GM18505 (cell line): ENCODE measurements around the gene HIF1AN.
"Not testable (repeated sequence)": the region's sequence is repeated elsewhere in the genome, so short reads cannot be mapped to it uniquely, and the experiment has no call there.

ENCODE experiments used
- ATAC-seq: cut with Tn5 transposase; IDR thresholded peaks from one replicate; pipeline ENCODE4 v1.9.1; 2021; ENCODE audit not compliant: unreplicated experiment
- POLR2A ChIP-seq: IDR thresholded peaks from 4 replicates; pipeline ENCODE4 v1.6.1; 2011; ENCODE audit warnings: borderline replicate concordance; ENCODE audit not compliant: insufficient read depth, insufficient read length; ENCODE audit errors: extremely low read depth

Gene HIF1AN

DNA sequence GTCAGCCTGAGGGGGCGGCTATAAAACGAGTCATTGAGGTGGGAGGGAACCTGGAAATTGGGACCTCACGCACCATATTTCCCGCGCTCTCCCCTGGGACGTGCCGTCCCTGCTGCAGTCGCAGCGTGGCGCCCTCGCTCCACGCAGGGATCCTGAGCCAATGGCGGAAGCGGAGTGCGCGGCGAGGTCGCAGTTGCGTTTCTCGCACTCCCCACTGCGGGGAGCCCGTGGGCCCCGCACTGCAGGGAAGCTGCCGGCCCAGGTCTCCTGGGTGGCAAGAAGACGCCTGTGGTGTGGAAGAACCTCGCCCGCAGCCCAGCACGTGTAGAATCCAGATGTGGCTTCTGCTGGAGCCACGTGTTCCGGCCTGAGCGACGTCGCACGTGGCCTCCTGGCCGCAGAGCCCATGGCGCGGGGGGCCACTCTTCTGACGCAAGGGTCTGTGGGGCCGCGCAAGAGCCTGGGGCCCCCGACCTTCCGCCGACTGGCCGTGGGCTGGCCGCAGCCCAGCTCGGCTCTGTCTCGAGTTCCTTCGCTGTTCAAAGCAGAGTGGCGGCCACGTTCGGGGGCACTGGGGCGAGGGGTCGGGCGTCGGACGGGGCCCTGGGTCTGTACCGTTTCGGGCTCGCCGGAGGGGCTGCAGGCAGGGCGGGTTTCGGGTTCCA lies 26.4 kb downstream of the HIF1AN start:
- TF ChIP-seq POLR2A, result no peak
- ATAC-seq, result no peak

DNA sequence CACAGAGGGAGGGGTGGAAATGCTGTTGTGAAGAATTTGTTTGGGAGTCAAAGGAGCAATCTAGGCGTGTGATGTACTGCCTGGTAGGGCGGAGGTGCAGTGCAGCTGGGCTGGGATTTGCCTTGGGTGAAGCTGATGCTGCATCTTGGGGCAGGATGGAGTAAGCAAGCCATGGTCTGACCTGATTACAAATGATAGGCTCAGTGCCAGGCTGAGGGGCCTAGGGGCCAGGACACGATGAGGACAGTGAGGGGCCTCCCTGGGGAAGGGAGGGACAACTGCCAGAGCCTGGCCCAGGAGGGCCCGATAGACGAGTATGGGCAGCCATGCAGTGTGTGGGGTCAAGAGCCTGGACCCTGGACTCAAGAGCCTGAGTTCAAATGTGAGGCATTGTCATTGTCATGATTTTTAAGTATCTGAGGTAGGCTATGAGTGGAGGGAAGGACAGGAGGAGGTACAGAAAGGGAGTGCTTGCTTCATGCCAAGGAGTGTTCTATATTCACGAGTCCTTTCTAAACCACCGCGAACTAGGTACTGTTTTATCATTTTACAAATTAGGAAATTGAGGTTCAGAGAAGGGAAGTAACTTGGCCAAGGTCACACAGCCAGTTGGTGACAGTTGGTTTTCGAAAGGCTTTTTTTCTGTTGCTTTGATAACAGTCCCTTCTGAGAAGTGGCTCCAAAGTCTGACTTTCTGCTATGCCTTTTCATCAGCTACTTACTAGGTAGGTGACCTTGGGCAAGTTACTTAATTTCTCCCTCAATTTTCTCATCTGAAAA lies 29.7 kb downstream of the HIF1AN start:
- no peak for TF ChIP-seq POLR2A
- ATAC-seq, result no peak

DNA sequence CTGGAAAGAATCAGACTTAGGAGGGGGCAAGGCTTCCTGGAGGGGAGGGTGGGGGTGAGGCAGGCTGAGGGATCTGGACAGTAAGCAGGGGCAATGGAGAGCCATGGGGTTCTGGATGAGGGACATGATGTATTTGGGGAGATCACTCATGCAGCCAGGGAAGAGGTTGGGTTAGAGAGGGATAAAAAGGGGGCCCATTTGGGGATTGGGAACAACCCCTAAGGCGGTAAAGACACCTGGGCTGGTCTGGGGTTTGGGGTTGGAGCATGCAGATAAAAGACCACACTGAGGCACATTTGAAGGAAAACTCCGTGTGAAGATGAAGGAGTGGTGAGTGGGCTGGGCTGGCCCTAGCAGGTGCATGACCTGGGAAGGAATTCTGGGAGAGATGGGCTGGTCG lies 30.8 kb downstream of the HIF1AN start:
- no peak for TF ChIP-seq POLR2A
- ATAC-seq, result no peak

DNA sequence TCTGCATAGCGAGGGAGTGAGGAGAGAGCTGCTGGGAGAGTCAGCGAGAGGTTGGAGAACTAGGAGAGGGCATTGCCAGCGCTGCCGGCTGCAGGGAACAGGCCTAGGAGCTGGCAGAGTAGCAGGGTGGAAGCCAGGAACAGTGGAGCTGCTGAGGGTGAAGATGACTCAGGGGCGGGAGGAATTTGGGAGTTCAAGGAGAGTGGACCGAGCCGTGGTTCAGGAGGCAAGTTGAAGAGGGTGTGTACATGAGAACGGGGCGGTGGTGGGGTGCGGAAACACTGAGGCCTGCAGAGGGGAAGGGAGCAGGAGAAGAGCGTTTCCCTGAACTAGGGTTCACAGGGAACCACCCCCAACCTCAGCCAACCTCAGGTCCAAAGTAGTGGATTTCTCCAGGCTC lies 31.5 kb downstream of the HIF1AN start:
- TF ChIP-seq POLR2A, result no peak
- ATAC-seq, result no peak

DNA sequence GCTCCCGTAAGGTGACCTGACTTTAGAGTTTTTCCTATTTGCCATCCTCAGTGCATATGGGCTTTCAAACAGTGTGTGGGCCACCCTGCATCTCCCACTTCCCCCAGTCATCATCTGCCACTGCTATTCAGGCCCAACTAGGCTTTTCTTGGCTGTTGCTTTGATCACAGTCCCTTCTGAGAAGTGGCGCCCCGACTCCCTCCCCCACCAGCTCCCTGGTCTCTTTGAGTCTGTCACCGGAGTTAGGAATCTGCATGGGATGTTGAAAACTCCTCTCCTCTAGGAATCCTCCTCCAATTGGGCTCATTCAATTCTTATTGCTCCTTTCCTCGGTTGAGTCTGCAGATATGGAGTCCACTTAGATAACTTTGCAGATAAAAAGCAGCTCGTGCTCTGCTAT lies 32.1 kb downstream of the HIF1AN start:
- no peak for ATAC-seq
- TF ChIP-seq POLR2A, result no peak

DNA sequence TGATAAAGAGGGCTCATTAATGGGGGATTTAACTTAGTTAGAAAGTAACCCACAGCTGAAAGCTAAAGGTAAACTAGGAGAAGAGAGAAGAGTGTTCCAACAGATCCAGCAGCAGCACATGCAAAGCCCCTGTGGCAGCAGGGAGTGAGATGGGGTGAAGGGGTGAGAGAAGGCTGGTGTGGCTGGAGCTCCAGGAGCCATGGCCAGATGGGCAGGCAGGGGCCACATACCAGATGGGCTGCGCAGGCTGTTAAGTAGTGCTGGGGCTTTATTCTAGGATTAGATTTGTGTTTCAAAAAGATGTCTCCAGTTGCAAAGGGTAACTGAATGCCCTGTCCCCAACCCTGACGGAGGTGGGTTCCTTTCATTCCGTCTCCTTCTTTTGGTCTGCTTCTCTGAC lies 33.2 kb downstream of the HIF1AN start:
- no peak for ATAC-seq
- no peak for TF ChIP-seq POLR2A

GRCh38 chr10:100569687-100570481 lies 34.1 kb downstream of the HIF1AN start:
- no peak for TF ChIP-seq POLR2A
- no peak for ATAC-seq

DNA sequence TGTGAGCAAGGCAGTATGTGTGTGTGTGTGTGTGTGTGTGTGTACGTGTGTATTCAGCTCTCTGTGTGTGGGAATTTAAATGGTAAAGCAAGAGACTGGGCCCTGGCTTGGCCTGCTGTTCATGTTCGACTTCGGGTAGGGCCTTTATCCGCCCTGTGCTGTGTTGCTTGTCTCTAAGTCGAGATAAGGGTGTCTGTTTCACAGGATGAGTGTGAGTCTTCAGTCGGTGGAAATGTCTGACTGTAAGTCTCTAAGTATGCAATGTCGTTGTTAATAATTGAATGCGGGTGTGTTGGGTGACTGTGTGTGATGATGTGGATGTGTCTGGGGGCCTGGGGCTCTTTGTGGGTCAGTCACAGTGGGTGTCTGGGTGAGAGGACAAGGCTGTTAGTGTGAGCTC lies 34.8 kb downstream of the HIF1AN start:
- ATAC-seq, result no peak
- no peak for TF ChIP-seq POLR2A

DNA sequence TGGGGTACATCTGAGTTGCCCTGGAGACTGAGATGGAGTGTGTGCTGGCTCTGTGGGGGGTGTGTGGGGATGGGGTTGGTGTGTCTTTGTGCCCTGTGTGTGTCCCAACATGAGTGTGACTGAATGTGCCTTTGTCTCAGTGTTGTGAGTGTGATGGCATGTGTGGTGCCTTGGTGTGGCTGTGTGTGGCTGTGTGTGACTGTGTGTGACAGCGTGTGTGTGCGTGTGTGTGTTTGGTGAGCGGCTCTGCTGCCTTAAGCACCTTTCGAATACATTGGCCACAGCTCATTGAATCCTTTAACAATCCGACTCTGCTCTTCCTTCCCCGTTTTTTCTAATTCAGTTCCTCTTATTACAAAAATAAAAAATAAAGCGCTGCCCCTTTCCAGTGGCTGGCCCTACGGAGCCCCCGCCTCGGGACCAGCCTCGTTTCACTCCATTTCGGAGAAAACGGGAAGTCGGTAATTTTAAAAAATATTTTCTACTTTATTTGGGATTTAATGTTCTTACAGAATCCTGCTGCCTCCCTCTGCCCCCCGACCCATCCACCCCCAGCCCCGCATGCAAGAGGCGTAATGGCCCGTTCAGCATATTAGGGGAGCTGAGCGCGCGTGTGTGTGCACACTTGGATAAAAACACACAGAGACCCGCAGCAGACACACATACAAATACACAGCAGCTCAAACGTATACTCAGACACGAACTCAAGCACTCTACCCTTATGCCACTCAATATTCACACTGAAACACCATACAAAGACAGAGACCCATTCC lies 35.5 kb downstream of the HIF1AN start:
- TF ChIP-seq POLR2A, result no peak
- ATAC-seq, result no peak

GRCh38 chr10:100575146-100575545 lies 39.4 kb downstream of the HIF1AN start:
- not testable (repeated sequence) for ATAC-seq

DNA sequence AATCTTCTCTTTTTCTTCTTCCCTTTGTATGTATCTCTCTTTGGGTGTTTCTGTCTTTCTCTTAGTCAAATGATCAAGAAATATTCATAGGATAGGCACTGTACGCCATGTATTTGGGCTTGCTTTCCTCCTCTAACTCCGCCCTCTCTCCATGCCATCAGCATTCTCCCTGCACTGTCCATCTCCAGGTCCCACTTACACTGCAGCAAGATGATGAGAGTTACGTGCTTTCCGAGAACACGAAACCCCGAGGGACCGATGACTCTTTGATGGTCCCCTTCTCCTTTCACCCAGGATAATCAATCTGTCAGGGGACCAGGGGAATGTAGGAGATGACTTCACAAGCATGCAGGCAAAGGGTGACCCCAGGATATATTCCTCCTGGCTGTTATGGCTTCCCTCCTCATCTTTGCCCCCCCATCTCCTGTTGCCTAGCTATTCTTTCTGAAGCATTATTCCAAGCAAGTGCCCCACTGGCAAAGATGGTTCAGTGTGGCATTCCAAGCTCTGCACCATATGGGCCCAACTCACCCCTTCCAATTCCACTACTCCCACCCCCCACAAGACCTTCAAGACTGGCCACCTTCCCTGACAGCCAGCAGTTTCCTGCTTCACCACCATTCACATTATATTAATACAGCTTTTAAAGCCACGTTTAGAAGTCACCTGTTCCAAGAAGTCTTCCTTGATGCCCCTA lies 40.0 kb downstream of the HIF1AN start:
- no peak for TF ChIP-seq POLR2A

GRCh38 chr10:100576282-100576635 lies 40.5 kb downstream of the HIF1AN start:
- ATAC-seq, result no peak
- TF ChIP-seq POLR2A, result no peak

More for the DNA sequence above, 40.0 kb downstream of the HIF1AN start:
- no peak for ATAC-seq
